ENCODE results near the gene CD34.
"Not testable (repeated sequence)": the region's sequence is repeated elsewhere in the genome, so short reads cannot be mapped to it uniquely, and the experiment has no call there.

Gene CD34

DNA sequence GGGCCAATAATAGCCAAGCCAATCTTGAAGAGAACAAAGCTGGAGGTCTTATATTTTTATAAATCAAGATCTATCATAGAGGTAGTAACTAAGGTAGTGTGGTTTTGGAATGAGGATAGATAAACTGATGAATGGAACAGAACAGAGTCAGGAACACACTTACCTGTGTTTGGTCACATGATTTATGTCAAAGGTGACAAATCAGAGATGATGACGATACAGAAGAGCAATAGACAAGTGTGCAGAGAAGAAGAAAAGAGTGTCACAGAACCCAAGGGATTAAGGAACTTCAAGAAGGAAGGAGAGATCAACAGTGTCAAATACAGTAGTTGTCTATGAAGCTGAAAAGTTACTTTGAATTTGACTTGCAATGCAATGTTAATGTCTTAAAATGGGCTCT lies 16.1 kb upstream of the CD34 start:
- DNase-seq = no peak

DNA sequence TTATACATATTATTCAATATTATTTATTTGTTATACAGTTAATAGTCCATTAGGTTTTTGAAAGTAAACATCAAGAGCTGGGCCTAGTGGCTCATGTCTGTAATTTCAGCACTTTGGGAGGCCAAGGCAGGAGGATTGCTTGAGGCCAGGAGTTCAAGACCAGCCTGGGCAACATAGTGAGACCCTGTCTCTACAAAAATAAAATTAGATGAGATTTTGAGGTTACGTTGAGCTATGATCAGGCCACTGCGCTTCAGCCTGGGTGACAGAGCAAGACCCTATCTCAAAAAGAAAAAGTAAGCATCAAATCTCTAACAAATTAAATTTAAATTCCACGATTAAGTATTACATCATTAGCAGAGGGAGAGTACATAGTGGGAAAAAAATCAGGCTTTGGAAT lies 15.0 kb upstream of the CD34 start:
- DNase-seq = not testable (repeated sequence)

DNA sequence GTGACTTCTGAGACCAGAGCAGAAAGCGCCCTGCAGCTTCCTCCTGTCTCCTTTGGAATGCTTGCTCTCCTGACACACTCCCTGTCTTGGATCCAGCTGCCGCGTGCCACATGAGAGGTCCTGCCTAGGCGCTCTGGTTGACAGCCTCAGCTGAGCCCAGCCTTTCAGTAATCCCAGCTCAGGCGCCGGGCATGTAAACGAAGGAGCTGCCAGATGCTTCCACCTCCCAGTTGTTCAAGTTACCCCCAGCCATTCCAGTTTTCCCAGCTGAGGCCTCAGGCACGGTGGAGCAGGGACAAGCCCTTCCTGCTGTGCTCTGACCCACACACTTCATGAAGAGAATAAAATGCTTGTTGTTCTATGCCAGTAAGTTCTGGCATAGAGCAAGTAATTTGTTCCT lies 14.3 kb upstream of the CD34 start:
- no peak for DNase-seq

DNA sequence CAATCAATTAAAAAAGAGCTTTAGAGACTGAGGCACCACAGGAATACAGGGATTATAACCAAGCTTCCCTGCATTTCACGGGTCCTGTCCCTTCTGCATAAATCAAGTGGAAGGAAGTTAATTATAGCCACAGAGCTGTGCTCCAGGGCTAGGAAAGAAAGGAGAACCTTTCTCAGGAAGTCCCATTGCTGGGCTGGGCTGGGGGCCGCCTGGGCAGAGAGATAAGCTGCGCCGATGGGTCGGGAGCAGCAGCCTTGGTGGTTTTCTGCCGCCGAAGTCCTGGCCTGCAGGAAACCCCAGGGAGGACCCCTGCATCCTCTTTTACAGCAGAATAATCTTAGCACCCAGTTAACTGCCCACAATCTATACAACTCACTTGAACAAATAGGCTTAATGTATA lies 12.6 kb upstream of the CD34 start:
- DNase-seq = no peak

DNA sequence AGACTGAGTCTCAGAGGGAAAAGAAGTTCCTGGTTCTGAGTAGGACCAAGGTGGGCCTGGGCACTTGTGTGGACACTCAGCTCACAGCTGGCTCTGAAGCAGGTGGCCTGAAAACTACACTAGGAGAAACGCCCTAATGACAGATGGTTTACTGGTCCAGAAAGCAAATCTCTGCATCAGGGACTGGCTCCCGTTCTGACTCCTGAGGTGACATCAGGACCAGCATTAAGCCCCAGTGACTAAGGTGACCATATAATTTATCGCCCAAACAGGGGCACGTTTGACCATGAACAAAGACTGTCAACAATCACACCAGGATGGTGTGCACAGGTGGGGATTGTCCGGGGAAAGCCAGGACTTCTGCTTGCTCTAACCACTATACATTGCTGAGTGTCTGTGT lies 12.2 kb upstream of the CD34 start:
- DNase-seq = no peak

DNA sequence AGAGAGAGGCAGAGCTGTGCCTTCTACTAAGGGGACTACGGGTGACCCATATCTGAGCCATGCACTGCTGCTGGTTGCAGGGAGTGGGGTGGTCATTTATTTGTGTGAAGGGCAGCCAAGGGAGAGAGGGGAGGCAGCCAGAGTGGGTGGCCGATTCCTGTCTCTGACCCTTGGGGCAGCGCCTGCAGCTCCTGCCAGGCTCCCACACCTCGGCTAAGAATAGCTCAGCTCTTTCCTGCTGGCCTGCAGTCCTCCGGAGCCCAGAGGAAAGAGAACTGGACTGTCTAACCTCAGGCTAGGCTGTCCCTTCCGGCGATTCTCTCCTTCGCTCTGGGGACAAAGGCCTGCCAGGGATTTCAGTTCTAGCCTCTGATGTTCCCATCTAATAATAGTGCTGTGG lies 11.6 kb upstream of the CD34 start:
- no peak for DNase-seq

DNA sequence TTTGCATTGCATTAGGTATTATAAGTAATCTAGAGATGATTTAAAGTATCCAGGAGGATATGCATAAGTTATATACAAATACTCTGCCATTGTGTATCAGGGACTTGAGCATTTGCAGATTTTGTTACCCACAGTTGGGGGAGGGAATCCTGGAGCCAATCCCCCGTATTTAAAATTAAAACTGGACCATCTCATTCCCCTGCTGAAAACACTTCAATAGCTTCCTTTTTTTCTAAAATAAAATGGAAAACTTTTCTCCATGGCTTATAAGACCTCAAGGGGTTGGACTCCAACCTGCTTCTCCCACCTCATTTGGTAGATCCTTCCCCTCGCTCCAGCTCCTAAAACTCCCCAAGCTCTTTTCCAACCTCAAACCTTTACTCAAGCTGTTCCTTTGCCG lies 10.4 kb upstream of the CD34 start:
- DNase-seq = no peak

DNA sequence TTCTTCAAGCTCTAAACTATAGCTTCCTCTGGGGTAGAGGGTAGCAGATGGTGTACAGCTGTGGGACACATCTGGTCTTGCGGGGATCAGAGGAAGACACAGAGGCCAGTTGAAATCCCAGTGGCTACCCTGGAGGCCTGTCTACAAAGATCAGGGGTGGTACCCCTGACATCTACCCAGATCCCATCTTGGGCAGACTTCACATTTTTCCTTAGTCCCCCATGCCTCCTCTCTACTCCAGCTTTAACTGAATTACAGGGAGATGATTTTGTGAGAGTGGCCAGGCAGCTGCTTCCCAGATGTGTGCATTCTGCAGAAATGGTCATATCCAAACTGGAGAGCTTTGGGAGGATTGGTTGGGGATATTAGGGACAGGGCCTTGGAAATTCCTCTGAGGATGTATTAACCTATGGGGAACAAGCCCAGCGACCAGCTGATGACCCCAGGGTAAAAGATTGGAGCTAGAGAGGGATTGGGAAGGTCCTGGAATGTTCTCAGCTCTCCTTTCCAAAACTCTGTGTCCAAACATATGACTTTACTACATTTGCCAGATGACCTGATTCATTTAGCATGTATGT lies 9.6 kb upstream of the CD34 start:
- DNase-seq = no peak

DNA sequence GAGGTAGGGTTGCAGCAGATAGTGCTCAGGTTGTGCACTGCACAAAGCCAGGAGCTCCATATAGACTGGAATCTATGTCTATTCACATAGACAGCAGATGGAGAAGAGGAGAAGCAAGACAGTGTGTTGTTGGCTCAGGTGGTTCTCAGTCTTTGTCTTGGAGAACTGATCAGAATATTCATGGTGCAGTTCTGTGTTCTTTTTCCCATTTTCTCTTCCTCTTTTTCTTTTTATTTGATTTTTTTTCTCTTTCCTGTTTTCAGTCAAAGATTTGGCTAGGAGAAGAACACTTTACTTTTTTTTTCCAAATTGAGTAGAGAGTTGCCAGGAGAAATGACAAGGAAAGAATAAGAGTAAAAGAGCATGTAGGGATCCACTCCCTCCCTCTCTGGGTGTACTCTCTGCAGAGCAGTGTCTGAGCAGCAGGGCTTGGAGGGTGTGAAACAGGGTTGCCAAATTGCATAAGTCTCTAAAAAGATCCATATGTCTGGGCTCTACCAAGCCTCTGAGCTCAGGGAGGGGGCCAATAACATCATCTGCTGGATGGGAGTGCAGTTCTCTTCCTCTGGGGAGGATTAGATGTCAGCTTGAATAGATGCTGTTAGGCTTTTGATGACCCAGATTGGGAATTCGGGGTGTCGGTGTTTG lies 8.7 kb upstream of the CD34 start:
- no peak for DNase-seq

DNA sequence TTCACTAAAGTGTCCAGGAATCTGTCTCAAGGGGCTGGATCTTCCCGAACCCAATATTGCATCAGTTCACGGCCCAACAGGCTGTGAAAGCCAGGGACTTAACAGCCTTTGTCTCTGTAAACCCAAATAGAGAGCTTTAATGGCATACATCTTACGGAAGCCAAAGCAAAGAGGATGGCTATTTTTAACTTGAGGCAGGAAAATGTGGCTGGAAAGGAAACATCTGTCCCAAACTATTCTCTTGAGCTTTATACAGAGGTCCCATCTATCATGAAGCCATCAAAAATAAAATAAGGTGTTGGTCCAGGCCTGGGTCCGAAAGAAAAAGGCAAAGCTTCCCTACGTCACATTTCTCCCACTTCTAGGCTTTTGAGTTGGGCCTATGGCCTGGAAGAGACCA lies 7.7 kb upstream of the CD34 start:
- DNase-seq = no peak

DNA sequence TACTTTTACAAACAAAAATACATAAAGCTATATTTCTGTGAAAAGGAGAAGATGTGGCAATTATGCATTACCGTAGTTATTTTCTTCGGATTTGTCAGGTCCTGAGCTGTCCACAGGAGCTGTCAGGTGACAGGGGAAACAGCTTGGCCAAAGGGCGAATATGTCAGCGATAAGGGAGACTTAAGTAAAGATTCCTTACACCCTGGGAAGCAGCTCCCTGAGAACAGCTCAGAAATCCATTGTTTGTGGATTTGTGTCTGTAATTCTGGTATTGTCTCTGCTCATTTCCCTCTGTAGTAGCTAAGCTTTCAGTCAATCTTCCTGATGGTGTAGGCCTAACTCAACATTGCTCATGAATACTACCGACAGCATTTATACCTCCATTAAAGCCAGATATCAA lies 7.1 kb upstream of the CD34 start:
- no peak for DNase-seq

DNA sequence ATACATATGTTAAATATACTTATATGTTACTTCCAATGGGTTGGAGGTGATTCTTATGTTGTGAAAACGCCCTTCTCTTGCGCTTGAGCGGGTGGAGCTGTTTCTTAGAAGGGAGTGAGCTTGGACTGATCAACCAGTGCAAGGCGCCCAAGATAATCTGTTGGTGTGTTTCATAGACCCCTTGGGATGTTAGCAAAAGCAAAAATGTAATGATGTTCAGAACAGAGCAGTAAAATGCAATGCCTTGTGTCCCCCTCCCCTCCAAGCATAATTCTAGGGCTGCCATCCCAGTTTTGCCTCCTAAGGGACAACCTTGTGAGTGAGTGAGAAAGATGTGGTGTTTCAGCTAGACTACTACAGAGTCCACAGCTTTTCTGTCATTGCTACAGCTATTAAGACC lies 6.2 kb upstream of the CD34 start:
- DNase-seq = no peak

DNA sequence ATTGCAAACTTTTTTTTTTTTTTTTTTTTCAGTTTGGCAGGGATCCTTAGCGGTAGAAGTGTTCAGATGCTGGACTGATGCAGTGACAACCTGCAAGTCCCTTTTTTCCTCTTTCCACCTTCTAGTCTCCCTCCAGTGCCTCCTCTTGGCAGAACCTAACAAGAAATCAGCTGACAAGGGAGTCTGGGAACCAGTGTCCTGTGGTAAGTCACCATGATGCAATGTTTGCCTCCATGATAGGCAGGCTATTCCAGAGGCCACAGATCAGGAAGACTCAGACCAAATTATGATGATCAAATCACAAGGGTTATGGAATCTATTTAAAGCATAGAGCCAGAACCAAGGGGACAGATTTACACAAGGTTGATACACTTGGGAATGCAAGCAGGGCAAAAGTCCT lies 3.0 kb upstream of the CD34 start:
- DNase-seq = no peak

DNA sequence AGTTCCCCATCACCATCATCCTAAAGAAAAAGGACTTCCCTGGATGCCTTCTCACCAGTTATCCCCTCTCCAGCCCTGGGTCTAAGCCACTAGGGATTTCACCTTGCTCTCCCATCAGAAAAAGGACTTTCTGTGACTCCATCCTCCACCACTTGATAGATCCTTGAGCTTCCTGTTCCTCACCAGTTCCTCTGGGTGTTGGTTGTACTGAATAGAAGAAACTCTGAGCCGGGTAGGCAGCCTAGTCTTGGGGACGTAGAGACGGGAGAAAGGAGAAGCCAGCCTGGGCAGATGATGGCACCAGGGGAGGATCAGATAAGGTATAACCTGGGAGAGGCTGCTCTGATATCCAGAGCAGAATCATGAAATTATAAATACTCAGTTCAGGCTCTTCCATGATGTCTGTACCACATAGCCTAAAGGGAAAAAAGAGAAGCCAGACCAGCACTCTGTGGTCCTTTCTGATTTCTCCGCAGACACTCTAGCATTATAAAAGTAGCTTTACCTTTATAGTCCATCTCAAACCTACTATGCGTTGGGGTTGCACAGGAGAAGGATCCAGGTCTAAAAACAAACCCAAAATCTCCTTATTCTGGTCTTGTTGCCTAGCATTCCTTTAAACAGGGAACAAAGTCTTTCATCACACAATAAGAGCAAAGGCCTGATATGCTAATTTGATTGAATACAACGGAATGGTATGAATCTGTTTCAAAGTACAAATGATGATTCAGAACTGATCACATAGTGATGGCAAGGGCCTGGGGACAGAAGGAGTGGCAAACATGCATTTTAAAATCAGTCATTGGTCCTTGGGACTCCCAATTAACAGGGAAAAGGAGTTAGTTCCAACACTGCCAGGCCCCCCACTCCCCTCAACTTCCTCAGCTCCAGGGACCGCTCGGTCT lies 1.2 kb upstream of the CD34 start:
- DNase-seq = no peak

DNA sequence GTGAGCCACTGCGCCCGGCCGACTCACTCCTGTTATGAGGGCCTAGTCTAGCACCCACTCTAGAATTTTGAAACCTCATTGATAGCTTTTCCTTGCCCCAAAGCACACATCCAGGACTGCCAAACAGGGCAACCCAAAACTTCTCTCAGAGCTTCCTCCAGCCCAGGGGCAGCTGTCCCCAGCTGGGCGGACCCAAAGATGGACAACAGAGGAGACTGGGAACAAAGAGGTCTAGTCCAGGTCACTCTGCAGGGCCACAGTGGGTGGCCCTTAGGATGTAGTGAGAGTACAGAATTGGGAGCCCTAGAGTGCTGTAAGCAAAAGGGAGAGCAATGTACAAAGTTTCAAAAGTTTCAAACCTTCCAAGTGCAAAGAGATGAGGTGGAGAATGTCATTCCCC lies 1.2 kb downstream of the CD34 start:
- no peak for DNase-seq

DNA sequence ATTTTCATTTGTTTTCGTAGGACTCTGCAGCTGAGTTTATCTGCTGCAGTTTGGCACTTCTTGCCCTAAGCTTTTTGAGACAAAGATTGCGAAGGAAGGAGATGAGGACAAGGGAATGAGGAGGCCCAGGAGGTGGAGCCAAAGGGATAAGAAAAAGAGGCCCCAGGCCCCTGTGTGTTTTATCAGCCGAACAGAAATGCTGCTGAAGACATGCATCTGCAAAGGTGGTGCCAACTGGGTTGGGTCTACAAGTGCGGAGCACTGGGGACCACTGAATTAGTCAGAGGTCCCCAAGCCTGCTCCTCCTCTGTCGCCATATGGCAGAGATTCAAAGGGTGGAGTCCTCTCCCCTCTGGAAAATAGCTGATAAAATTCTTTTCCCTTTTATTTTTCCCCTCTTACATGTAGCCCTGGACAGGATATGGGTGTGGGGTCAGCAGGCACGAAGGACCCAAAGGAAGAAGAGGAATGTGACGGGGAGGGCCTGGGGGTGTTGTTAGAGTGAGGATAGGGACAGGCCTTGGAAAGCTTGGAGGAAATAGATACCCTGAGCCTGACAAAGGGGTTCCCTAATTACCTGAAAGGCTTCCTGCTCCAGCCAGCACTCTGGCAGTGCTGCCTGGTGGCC lies 2.7 kb downstream of the CD34 start:
- no peak for DNase-seq

DNA sequence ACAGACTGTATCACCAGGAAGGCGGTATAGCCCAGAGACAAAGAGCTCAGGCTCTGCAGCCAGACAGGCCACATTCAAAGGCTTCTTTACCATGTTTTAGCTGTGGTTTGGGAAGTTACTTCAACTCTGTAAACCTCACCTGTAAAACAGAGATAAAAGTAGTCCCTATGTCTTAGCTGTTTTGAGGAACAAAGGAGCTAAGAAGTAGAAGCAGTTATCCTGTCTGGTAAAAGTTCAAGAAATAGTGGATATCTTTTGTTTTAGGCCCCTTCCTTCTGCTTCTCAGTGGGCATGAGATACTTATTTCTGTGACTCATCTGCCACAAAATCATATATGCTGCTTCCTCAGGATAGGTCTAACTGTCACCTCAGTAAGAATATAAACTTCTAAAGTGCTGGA lies 6.5 kb downstream of the CD34 start:
- DNase-seq = no peak

DNA sequence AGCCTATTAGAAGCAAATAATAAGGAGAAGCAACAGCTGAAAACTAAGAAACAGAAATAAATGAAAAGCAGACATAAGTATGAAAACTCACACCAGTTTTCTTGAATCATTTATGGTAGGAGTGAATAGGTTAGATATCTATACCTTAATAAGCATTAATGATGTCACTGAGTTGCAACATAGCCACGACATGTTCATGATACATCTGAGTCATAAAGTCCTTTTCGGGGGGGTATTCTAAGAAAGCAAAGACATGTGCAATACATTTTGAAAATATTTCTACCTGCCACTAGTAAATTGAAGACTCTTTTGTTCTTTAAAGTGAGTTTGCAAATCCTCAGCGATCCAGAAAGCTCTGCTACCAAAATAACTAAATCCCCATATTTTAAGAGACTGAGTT lies 7.2 kb downstream of the CD34 start:
- DNase-seq = no peak

DNA sequence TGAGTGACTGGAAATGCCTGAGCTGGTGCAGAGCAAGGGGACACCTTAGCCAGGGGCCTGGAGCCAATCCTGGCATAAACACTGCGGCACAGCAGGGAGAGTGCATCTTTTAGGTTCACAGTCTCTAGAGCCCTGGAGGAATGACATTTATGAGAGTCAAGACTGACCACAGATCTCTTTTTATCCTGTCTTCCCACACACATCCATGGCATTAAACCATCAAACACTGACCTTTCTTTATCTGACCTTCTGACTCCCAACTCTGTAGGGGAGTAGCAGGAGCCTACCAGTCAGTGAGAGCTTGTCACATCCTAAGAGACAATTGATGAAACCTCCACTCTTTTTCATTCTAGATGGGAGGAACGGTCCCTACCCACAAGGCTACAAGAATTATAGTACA lies 7.9 kb downstream of the CD34 start:
- DNase-seq = no peak

DNA sequence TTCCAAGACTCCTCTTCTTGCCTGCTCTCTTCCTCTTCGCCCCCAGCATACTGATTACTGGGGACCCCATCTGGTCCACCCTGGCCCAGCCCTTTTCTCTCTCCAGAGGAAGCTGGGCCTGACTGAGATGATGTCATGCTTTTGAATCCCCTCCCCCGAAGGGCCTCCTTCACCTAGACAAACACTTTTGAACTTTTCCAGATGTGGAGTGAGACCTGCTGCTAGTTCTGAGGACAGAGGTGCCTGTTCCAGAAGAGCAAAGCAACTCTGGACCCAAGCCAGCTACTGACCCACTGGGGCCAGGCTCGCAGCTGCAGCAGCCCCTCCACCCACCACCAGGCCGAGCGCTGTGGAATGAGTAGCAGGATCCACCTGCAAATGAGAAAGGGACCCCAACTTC lies 8.4 kb downstream of the CD34 start:
- no peak for DNase-seq

DNA sequence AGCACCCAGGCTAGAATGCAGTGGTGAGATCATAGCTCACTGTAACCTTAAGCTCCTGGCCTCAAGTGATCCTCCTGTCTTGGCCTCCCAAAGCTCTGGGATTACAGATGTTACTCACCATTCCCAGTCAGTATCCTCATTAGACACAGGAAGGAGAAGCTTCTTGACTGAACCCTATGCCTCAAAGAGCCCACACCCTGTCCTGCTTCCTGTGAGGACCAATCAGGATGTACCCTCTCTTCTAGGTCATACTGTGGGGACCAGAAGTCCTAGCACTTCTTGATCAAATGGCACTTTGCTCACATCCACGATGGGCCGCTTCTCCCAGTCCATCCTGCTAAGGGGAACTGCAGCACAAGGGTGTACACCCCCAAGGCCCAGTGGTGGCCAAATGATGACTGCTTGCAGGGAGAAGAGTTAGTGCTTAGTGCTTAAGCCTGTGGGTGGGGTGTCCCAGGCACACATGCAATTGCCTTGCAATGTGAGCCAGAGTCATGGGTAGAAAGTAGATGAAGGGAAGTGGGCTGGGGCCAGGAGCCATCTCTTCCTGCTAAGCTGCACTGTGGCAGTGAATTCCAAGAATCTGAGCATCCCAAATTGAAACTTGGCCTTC lies 9.8 kb downstream of the CD34 start:
- DNase-seq = no peak

DNA sequence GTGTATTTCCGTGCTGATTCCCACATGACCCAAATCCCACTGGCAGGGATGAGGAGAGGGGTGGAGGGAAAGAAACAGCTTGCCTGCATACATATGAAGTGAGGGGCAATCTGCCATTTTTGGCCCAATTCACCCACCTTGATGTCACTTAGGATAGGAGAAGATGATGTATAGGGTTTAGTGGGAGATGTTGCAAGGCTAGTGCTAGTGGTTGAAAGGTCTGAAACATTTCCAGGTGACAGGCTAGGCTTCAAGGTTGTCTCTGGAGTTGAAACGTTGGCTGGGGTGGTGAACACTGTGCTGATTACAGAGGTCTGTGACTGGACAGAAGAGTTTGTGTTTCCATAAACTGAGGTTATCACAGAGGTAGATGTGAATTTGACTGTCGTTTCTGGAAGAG lies 12.1 kb downstream of the CD34 start:
- DNase-seq = no peak

DNA sequence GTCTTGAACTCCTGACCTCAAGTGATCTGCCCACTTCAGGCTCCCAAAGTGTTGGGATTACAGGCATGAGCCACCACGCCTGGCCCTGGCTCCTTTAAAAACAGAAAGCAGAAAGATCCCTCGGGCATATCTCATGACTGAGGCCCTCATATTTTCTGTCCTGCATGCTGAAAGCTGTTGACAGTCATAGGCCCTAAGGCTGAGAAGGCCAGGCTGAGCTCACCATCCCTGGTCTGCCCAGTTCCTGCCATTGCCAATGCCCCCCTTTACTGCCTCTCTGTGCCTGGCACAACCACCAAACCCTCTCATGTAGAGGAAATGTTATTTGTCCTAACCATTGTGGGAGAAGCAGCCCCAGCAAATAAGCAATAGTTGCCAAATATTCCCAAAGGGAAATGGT lies 12.7 kb downstream of the CD34 start:
- no peak for DNase-seq

DNA sequence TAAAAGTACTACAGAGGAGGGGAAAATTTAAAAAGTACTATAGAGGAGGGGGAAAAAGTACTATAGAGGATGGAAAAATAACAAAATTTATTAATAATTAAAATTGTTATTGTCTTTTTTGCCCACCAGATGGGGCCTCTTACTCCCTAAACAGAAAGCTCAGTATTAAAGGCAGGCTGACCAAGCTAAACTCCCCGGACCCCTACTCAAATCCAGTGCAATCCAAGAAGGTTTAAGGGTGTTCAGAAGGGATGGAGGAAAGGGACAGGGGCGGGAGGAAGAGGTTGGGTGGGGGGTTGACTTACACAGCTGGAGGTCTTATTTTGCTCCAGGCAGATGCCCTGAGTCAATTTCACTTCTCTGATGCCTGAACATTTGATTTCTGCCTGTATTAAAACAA lies 13.7 kb downstream of the CD34 start:
- DNase-seq = no peak
